ENCODE results near the gene GSTM5. TPM values are rescaled to one million over a fixed set of nuclear protein-coding genes. Genes with fewer than 3 reads are reported as not detected.

The GSTM5 gene
- total RNA-seq, 1 experiment from 2014 or later, result not detected

DNA sequence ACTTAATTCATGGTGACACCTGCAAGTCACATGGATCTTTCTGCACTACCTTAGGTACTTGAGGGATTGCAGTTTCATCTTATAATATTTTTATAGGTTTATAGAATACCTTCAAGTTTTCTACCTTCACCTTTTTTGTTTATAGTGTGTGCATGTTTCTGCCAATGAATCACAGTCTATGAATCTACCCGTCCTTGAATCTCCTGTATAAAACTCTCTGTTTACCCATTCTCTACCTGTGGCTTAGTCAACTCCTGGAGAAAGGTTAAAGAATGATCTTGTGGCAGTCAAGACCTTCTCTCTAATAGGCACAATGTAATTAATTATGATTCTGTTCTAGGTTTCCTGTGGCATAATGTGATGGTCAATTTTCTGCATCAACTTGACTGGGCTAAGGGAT is 47.4 kb upstream of the GSTM5 start:
- WGBS (ENCODE audit: extremely low coverage, insufficient read length, low lambda C conversion rate), result no CpG with 5 or more reads among the region's 1 CpG
- Histone ChIP-seq H3K23me2 (ENCODE audit: insufficient read length, low read depth, low read length, poor library complexity, severe bottlenecking) (peaks cover 3% of the 10 kb centered on the region), H3K27ac (ENCODE audit: insufficient read length, low read depth, low read length) (no peak overlapping the region), H3K4ac (ENCODE audit: low read depth, low read length) (no peak overlapping the region), H3K14ac (ENCODE audit: insufficient read depth, low read length) (no peak overlapping the region), H2AK5ac (ENCODE audit: insufficient read length, low read length) (no peak overlapping the region), H2BK20ac (ENCODE audit: low read depth, low read length, poor library complexity, severe bottlenecking) (no peak overlapping the region), H3K4me1 (ENCODE audit: insufficient read depth, low read length) (no peaks in the 10 kb centered on the region), H3K27me3 (ENCODE audit: insufficient read depth, low read length) (no peaks in the 10 kb centered on the region), H3K23ac (ENCODE audit: insufficient read length, low read depth, low read length) (no peak overlapping the region), H3K18ac (ENCODE audit: insufficient read length, low read depth, low read length) (no peak overlapping the region), H2BK15ac (ENCODE audit: low read depth, low read length) (no peak overlapping the region), H3K9me3 (ENCODE audit: control insufficient read depth, low read depth, low read length) (no peaks in the 10 kb centered on the region), H4K20me1 (ENCODE audit: control insufficient read depth, insufficient read depth, insufficient read length) (no peaks in the 10 kb centered on the region), H4K91ac (ENCODE audit: insufficient read length, low read depth, low read length) (no peak overlapping the region), H2BK12ac (ENCODE audit: insufficient read length, low read depth, low read length) (no peak overlapping the region), H2BK120ac (ENCODE audit: low read depth, low read length, poor library complexity, severe bottlenecking) (no peak overlapping the region), H3K56ac (ENCODE audit: insufficient read length, low read depth, low read length) (no peak overlapping the region), H3K79me1 (ENCODE audit: insufficient read depth, low read depth, low read length, poor library complexity, severe bottlenecking) (no peaks in the 10 kb centered on the region), H3T11ph (ENCODE audit: low read length) (no peak overlapping the region), H4K8ac (replicated peaks; ENCODE audit: insufficient read length, low read depth, low read length) (no peak overlapping the region), H2AFZ (ENCODE audit: low read length) (no peak overlapping the region), H2BK5ac (ENCODE audit: insufficient read length, low read length) (no peak overlapping the region), H4K5ac (ENCODE audit: insufficient read length, low read depth, low read length) (no peak overlapping the region), H3K4me2 (ENCODE audit: insufficient read depth, insufficient read length, low read length) (no peak overlapping the region), H3K79me2 (ENCODE audit: insufficient read depth, low read length) (no peaks in the 10 kb centered on the region), H3K9ac (ENCODE audit: extremely low read depth, insufficient read length, low read length) (no peak overlapping the region)
- H3K4me1 Mint-ChIP-seq, result peaks cover 8 to 11% of the 10 kb centered on the region in 2 experiments; a peak in 3 of 4 replicates
- no peak for DNase-seq
- TF ChIP-seq CTCF (conservative IDR thresholded peaks at IDR 0.05), result no peak
- no peak overlapping the region for H3K27ac Mint-ChIP-seq
- peaks cover 0 to 2% of the 10 kb centered on the region in 2 experiments; a peak in 1 of 5 replicates for H3K9me3 Mint-ChIP-seq
- peaks cover 0 to 5% (median 0%) of the 10 kb centered on the region in 3 experiments; a peak in 1 of 7 replicates for H3K36me3 Mint-ChIP-seq (ENCODE audit: insufficient read depth in 1 of 3, low read depth in 3 of 3)
- H3K27me3 Mint-ChIP-seq (ENCODE audit: low read depth), result peaks cover 3% of the 10 kb centered on the region
- H3K4me3 Mint-ChIP-seq, result no peak overlapping the region

Data from H9 (cell line).